ENCODE results near the gene UBALD2. TPM values are rescaled to one million over a fixed set of nuclear protein-coding genes. Genes with fewer than 3 reads are reported as not detected.
"Not testable (repeated sequence)": the region's sequence is repeated elsewhere in the genome, so short reads cannot be mapped to it uniquely, and the experiment has no call there.

Gene UBALD2
- total RNA-seq, 1 experiment from 2014 or later = 11.8 TPM

- no peak for DNase-seq (ENCODE audit: low read depth)
Measured at GRCh38 chr17:76277300-76278267, 12.4 kb downstream of the UBALD2 start.

- DNase-seq (ENCODE audit: low read depth) = no peak
Measured at GRCh38 chr17:76278268-76278908, 13.2 kb downstream of the UBALD2 start.

DNA sequence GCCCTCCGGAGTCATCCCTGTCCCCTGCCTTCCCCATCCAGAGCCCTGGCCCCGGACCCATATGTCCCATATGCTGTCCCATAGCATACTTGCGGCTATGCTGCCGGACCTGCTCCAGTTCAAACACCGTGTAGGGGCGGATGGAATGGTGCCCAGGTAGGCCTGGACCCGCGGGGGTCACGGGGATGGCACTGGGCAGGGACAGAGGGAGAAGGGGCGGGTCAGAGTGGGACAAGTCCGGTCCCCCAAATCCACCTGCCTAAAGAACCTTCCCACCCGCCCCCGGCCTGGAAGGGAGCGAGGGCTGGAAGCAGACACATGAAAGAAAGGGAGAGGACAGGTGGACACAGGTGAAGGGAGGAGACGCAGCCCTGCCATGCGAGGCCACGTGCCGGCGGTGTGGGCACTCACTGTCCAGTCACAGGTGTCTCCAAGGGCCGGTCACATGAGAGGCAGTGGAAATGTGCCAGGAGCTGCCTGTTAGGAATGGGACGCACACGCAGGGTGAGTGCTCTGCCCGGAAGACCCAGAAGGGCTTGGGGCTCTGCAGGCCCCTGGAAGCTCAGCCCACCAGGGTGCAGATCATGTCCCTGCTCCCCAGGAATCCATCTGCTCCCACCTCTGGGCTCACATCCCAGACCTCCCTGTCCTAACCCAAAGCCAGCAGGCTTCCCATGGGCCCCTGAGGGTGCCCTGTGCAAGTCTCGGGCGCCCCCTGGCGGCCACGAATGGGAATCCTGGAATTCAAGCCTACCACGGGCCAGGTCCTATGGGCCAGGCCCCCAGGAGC, 14.0 kb downstream of the UBALD2 start:
- peak; percentile 72 for DNase-seq (ENCODE audit: low read depth)

DNA sequence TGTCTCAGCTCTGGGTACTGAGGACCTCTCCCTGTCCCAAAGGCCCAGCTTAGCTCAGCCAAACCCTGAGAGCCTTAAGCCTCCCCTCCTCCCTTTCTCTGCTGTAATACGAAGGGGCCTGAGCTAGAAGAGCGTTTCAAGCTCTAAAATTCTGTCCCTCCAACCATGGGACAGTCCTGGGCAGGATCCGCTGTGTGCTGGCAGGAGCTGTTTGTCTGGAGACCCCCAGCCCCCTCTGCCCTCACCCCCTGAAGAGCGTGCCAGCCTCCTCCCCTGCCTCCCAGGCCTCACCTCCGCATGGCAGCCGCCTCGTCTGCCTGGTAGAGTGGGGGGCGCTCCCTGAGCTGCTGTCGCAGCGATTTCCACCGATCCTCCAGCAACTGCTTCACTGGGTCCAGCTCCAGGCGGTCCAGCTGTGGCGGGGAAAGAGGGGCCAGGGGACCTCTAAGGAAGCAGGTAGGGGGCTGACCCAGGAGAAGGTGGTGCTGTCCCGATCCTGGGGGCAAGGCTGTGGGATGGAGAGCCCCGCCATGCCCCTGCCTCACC, 14.7 kb downstream of the UBALD2 start:
- no peak for DNase-seq (ENCODE audit: low read depth)

GRCh38 chr17:76280650-76281049, 15.5 kb downstream of the UBALD2 start:
- DNase-seq (ENCODE audit: low read depth) = no peak

DNA sequence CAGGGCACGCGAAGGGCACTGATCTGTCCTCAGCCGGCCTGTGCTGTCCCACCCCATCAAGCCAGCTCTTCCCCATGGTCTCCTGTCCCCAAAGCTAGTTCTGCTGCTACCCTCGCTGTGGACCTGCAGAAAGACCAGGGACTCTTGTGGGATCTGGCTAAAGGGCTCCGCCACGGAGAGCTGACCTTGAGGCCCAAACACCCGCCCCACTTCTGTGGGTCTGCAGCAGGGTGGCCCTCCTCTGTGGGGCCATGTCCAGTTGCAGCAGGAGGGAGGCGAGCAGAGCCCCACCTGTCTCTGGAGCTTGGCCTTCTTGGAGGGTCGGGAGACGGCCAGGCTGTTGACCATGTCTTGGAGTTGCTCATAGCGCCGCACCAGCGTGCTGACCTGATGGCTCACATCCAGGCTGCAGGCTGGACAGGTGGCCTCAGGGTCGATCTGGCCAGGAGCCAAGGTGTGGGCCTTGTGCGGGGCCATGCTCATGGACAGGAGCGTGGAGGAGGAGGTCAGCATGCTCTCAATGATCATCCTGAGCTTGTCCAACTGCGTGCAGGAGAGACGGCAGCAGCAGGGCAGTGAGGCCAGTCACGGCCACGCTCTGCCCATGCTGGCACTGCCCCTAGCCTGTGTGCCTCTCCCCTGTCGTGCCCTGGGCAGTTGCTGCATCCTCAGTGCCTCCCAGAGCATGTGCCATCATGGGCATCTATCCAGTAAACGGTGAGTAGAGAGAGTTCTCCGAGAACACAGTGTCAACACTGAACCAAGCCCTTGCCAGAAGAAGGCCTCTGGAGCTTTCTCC, 16.6 kb downstream of the UBALD2 start:
- no peak for DNase-seq (ENCODE audit: low read depth)

GRCh38 chr17:76292567-76292966, 27.4 kb downstream of the UBALD2 start:
- DNase-seq (ENCODE audit: low read depth) = no peak

DNA sequence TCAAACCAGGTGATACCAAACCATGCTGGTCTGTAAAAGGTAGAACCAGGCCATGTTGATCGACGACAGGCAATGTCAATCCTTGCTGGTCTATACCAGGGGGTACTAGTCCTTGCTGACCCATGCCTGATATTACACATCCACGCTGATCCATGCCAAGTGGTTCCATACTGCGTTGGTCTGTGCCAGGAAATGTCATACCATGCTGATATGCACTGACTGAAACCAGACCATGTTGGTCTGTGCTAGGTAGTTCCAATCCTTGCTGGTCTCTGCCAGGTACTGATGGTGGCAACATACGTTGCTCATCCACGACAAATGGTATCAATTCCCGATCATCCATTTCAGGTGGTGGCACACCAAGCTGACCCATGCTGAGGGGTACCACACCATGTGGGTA, 28.0 kb downstream of the UBALD2 start:
- no peak for DNase-seq (ENCODE audit: low read depth)

DNA sequence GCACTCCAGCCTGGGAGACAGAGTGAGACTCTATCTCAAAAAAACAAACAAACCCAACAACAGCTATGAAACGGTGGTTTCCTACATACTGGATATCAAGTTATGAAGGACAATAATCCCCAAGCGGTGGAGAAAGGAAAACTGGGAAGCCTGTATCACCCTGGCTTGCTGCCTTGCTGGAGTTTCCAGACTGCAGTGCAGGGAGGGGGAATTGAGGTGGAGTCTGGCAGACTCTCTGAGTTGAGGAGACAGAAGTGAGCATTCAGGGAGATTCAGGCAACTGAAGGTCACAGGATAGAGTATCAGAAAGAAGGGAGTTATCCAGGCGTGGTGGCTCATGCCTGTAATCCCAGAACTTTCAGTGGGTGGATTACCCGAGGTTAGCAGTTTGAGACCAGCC, 31.0 kb downstream of the UBALD2 start:
- DNase-seq (ENCODE audit: low read depth) = no peak

- no peak for DNase-seq (ENCODE audit: low read depth)
Measured at GRCh38 chr17:76296889-76297288, 31.7 kb downstream of the UBALD2 start.

GRCh38 chr17:76297436-76297835, 32.3 kb downstream of the UBALD2 start:
- DNase-seq (ENCODE audit: low read depth) = no peak

DNA sequence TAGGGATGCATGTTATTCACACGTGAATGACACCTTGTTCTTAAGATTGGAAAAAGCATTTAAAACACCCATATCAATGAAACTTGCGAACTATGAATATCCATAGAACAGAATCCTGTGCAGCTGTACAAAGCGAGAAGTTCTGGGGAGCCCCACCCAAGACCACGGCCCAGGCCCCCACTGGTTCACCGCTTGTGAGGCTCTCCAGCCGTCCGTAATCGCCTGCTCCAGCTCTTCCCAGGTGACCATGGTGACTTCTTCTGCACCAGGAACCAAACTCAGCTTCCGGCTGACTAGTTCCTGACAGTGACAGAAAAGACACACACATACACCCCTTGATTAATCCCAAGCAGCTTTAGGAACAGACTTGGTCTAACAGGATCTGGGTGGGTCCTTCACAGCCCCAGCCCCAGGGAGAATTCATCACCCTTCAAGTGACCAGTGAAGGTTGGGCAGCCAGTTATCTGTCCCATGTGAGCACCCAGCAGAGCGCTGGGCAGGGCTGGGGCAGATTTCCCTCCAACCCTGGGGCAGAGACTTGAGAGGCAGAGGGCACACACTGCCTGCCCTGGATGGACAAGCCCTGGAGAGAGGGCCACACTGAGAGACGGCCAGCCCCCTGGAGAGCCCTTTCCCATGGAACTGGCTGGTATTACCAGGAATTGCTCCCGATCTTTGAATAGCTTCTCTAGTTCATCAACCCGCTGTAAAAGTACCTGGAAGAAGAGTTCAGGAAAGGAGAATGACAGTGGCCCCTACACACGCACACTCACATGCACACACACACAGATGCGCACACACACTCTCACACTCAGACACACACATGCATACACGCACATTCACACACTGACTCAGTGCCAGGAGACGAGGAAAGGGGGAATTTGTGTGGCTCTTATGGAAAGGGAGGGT, 39.3 kb downstream of the UBALD2 start:
- DNase-seq (ENCODE audit: low read depth) = no peak

DNA sequence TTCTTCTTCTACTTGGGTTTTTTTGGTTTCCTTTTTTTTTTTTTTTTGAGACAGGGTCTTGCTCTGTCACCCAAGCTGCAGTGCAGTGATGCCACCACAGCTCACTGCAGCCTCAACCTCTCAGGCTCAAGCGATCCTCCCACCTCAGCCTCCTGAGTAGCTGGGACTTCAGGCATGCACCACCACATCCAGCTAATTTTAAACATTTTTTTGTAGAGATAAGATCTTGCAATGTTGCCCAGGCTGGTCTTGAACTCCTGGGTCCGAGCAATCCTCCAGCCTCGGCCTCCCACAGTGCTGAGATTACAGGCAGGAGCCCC, 39.9 kb downstream of the UBALD2 start:
- DNase-seq (ENCODE audit: low read depth) = not testable (repeated sequence)

DNA sequence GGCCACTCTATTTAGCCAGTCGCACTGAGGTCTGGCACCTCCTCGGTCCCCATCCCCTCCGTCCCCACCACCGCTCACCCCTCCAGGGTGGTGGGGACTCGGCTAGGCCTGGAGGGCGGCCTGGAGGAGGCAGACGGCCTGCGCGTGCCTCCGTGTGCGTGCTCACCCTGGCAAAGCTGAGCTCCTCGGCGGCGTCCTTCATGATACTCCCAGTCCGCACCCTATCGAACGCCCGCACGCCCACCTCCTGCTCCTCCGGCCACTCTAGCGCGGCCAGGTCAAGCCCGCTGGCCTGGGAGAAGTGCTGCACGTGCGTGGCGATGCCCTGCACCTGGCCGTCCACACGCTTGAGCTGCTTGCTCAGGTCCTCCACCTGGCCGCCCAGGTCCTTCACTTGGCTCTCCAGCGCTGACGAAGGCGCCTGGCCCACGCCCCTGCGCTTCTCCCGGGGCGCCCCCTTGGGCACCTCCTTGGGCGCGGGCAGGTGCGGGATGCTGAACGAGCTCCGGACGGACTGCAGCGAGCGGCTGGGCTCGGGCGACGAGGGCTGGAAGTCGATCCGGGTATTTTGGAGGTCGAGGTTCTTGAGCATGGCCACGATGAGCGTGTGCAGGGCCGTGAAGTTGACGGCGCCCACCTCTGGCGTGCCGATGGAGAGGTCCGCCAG, 42.3 kb downstream of the UBALD2 start:
- DNase-seq (ENCODE audit: low read depth) = no peak

- no peak for DNase-seq (ENCODE audit: low read depth)
Measured at GRCh38 chr17:76307966-76308338, 42.8 kb downstream of the UBALD2 start, which contains the start of gene QRICH2. QRICH2 (minus strand) TSS chr17:76308276; CDS start chr17:76307998, 278 bp downstream.

DNA sequence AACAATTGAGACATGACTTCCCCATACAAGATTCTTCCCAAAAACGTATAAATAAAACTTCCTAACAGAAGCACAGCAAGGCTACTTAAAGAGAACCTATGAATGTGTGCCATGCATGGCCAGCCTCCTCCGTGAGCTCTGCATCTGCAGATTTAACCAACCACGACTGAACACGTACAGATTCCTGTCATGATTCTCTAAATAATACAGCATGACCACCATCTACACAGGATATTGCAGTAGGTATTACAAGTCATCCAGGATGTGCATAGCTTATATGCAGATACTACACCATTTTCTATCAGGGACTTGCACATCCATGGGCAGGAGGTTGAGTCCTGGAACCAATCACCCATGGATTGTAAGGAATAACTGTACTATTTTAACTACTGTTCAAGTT, 44.3 kb downstream of the UBALD2 start:
- DNase-seq (ENCODE audit: low read depth) = no peak

GRCh38 chr17:76312735-76313134, 47.6 kb downstream of the UBALD2 start:
- DNase-seq (ENCODE audit: low read depth) = no peak

GRCh38 chr17:76314392-76315227, 49.5 kb downstream of the UBALD2 start:
- no peak for DNase-seq (ENCODE audit: low read depth)

- no peak for DNase-seq (ENCODE audit: low read depth)
Measured at GRCh38 chr17:76317535-76317934, 52.4 kb downstream of the UBALD2 start.

All from M059J (cell line).